Fibroblast of pulmonary artery (primary cell): ENCODE results near the gene IQSEC1.

Experiments
- DNase-seq: peaks from one replicate; pipeline ENCODE4 v3.0.0-alpha.2; 2010; ENCODE audit warnings: low read depth
- H3K4me3 ChIP-seq: replicated peaks from 2 replicates; pipeline ENCODE4 v1.5.1; 2011; ENCODE audit warnings: low read depth, mild to moderate bottlenecking, control low read depth, low read length, moderate library complexity
- CTCF ChIP-seq: IDR thresholded peaks from 2 replicates; pipeline ENCODE4 v1.5.1; 2011; ENCODE audit warnings: mild to moderate bottlenecking, control low read depth, low read length, inconsistent platforms; ENCODE audit errors: missing control alignments

Gene IQSEC1

GRCh38 chr3:13034861-13035260 lies 38.4 kb downstream of the IQSEC1 start:
- no peak for TF ChIP-seq CTCF
- DNase-seq = no peak
- H3K4me3 ChIP-seq = no peak overlapping the region

GRCh38 chr3:13034109-13034800 lies 39.0 kb downstream of the IQSEC1 start:
- DNase-seq = no peak
- no peak for TF ChIP-seq CTCF
- H3K4me3 ChIP-seq = no peak overlapping the region

GRCh38 chr3:13032206-13032605 lies 41.0 kb downstream of the IQSEC1 start:
- H3K4me3 ChIP-seq = no peak overlapping the region
- no peak for DNase-seq
- TF ChIP-seq CTCF = no peak

- no peak overlapping the region for H3K4me3 ChIP-seq
- TF ChIP-seq CTCF = no peak
- no peak for DNase-seq
These were observed 41.6 kb downstream of the IQSEC1 start for GRCh38 chr3:13031621-13032020.

- TF ChIP-seq CTCF = no peak
These were observed 42.5 kb downstream of the IQSEC1 start for GRCh38 chr3:13030684-13031083.

GRCh38 chr3:13028010-13028821 lies 45.0 kb downstream of the IQSEC1 start:
- DNase-seq = no peak
- TF ChIP-seq CTCF = no peak
- H3K4me3 ChIP-seq = no peak overlapping the region

More at GRCh38 chr3:13030684-13031083, 42.5 kb downstream of the IQSEC1 start:
- DNase-seq = no peak
- no peak overlapping the region for H3K4me3 ChIP-seq
